ENCODE data around the gene PLA2G6.

PLA2G6 gene

GRCh38 chr22:38181453-38182200 lies at the start of gene PLA2G6:
TSS of gene PLA2G6 (minus strand) at chr22:38181830. CDS start at chr22:38169426, 12,404 bp downstream.
- peak; percentile 98 to 99 for DNase-seq

GRCh38 chr22:38230916-38231315 lies 49.3 kb upstream of the PLA2G6 start:
- no peak for DNase-seq

- peak; percentile 76 to 80 for DNase-seq
Measured at GRCh38 chr22:38230108-38230825, 48.6 kb upstream of the PLA2G6 start.

DNA sequence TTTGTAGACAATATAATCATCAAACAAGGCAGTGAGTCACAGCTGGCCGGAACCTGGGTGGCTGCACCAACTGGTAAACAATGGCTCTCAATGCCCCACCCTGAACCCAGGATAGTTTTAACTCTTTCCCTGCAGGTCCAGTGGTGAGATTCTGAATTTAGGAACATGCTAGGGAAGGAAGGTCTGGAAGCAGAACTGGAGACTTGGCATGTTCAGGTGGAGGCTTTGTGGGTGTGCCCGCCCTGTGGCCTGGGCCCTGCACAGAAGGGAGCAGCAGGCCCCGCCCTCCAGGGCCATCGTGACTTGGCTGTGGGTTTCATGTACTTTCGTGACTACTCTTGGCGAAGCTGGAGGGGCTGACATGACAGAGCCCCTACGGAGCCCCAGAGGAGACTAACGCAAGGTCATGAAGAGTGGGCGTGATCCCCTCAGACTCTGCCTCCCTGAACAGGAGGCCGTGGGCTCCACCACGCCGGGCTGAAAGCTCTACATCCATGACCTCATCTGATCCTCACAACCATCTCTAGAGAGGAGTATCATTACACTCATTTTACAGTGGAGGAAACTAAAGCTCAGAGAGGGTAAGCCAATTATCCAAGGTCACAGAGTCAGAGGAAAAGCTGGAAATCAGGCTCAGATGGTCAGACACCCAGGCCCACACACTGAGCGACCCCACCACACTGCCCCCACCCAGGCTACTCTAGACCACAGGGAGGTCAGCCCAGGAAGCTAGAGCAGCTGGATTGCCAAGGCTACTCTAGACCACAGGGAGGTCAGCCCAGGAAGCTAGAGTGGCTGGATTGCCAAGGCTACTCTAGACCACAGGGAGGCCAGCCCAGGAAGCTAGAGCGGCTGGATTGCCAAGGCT lies 47.5 kb upstream of the PLA2G6 start:
- no peak for DNase-seq

DNA sequence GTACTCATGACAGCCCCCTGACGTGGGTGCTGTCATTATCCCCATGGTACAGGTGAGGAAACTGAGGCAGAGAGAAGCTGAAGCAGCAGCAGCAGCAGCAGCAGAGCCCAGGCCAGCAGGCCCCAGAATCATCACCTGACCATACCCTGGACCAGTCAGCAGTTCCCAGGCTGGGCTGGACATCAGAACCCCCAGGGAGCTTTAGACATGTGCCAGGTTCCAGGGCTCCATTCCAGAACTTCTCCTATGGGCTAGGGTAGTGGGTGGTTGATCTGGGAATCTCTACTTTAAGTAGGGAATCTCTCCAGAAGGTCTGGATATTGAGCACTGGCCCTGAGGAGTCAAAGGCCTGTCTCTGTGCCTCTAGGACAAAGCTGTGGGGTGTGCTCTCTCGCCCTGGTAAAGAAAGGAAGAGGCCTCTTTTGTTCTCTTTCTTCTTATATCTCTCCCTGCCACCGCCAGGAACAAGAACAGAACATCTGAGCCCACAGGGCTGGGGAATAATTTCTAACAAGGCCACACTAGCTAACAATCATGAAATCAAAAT lies 46.8 kb upstream of the PLA2G6 start:
- no peak for DNase-seq

- no peak for DNase-seq
Measured at GRCh38 chr22:38226853-38227649, 45.4 kb upstream of the PLA2G6 start.

DNA sequence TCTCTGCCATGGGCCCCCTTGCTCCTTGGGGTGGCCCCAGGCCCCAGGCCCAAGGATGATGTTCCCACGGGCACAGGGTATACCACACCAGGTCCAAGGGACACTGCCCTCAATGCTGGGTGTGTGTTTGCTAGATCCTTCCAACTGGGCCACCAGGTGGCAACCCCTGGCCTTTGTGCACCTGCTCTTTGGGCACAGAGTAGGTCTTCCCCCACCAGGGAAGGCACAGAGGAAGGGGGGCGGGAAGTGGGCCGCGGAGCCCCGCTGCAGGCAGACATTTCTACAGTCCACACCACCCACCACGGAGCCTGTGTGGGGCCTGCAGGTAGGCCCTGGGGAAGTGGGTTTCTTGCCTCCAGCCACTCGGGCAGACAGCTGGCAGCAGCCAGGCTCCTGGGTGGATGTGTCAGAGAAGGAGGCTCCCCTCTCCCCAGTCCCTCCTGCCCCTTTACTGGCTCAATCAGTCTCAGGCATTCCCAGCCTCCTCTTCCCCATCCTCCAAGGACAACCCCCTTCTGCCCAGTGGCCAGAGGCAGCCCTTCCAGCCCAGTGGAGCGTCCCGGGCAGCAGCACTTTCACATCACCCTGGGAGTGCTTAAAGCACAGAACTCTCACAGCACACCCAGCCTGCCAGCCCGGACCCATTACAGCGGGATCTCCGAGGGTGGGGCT lies 41.8 kb upstream of the PLA2G6 start:
- no peak for DNase-seq

- DNase-seq, result no peak
Measured at GRCh38 chr22:38222797-38223119, 41.1 kb upstream of the PLA2G6 start.

- no peak for DNase-seq
Measured at GRCh38 chr22:38221908-38222796, 40.5 kb upstream of the PLA2G6 start.

- no peak for DNase-seq
Measured at GRCh38 chr22:38221407-38221806, 39.8 kb upstream of the PLA2G6 start.

- no peak for DNase-seq
Measured at GRCh38 chr22:38220653-38221386, 39.2 kb upstream of the PLA2G6 start.

GRCh38 chr22:38220163-38220562 lies 38.5 kb upstream of the PLA2G6 start:
- no peak for DNase-seq

DNA sequence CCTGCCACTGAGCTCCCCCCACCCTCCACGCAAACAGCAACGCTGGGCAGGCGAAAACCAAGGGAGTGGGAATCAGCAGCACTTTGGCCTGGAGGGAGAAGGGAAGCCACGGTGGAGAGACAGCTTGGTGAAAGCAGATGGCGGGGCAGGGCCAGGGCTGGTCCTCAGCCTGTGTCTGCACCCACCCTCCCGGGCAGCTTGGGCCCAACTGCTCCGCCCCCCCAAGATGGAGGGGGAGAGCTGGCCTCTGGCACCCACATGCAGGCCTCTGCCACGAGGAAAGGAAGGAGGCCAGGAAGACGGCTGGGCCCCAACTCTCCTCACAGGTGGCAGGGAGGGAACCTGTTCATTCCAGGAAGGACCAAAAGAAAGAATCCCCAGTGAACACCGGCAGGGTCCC lies 38.0 kb upstream of the PLA2G6 start:
- DNase-seq, result no peak

DNA sequence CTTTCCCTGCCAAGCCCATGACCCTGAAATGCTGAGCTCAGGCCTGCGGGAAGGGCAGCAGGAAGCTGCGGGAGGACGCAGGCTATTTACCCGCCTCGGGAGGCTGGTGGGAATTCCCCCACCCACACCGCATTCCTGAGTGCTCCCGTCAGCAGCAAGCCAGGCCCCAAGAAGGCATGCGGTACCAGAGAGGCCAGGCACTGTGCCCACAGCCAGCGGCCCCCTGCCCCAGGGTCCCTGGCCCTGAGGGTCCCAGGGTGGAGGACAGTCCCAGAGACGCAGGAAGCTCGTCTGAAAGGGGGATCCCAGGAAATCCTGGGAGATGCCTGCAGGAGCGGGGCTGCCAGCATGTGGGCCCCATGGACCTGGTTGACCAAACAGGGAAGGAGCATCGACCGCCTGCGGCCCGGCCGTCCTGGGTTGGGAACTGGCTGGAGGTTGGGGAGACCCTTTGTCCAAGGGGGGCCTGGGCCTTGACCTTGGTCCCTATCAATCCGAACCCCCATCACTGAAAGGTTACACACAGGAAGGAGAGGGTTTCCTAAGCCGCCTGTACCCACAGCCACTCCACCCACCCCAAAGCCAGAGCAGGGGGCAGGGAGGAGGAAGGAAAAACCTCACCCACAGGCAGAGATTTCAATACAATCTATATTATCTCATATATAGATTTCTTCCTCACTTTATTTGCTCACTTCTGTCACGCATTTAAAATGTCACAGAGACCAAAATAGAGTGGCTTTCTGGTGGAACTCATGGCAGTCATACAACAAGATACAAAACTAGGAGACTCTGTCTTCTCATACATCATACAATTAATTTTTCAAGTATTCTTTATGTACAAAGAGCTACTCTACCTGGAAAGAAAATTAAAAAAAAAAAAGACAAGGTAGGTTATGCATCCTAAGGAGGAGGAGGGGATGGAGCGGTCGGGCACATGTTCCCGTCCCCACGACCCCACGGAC lies 37.3 kb upstream of the PLA2G6 start:
- DNase-seq, result no peak

DNA sequence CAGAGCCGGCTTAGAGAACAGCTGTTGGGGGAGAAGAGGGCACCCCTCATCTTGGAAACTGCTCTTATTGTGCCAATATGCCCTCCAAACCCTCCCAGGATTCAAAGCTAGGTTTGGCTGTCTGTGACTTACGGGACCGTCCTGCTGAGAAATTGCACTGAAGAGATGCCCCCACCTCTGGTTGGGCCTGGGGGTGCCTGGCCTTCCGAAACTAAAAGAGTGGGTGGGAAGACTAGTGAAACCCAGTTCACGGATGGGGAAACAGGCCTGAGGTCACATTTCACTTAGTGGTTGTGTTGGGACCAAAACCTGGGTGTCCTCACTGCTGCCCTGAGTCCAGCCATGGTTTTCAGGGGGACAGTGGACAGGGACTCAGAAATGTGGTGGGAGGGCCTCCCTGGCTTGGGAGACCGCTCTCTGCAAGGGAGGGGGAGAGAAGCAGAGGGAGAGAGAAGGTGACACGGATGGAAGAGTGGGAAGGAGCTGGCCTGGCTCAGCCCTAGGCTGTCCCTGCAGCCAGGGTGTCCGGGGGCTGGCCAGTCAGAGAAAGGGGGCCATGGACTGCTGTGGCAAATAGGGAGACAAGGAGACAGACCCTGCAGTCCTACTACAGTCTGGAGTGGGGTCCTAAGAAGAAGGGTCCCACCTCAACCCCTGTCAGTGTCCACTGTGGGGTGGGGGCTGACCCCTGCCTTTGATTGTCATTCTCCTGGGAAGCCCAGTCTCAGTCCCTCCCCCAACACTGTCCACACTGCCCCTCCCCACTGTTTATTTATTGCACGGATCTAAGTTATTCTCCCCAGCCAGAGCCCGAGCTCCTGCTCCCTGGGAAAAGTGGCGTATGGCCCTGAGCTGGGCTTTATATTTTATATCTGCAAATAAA lies 33.8 kb upstream of the PLA2G6 start:
- DNase-seq, result no peak

GRCh38 chr22:38214302-38215056 lies 32.8 kb upstream of the PLA2G6 start:
- DNase-seq, result peak; percentile 60 to 65

GRCh38 chr22:38213990-38214301 lies 32.3 kb upstream of the PLA2G6 start:
- DNase-seq, result no peak
